ENCODE results near the gene ZMYM3.

The ZMYM3 gene

DNA sequence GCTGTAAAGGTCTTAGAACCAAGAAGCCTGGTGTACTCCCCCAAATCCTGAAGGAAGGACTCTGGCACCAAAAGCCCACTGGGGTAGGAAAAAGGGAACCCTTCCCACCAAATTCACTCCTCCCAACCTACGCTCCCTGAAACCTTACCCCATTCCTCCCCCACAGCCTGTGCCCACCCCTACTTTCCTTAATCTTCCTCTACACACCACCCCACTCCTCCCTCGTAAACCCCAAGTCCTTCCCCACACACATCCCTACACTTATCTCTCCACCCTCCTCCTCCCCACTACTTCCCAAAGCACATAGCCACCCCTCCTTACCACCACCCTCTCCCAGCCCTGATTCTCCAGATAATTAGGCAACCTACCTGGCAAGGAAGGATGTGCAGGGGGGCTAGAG lies 1.7 kb downstream of the ZMYM3 start:
- no peak for DNase-seq

GRCh38 chrX:71251466-71251973 lies 2.4 kb downstream of the ZMYM3 start:
- DNase-seq = no peak

DNA sequence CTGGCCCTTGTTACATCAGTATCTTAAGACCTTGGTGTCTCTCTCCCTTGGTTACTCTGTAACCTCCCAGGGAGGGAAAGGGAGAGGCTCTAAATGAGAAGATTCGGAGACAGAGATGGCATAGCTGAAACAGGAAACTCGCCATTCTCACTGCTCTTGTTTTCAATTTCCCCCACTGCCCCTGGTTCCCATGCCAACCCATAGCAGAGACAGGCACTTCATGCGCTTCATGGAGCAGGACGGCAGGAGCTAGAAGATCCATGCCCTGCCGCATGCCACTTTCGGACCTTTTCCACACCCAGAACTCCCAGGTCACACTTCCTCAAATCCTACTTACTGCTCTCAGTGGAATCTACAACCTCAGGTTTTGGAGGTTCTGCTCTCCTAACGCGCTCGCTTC lies 3.1 kb downstream of the ZMYM3 start:
- no peak for DNase-seq

DNA sequence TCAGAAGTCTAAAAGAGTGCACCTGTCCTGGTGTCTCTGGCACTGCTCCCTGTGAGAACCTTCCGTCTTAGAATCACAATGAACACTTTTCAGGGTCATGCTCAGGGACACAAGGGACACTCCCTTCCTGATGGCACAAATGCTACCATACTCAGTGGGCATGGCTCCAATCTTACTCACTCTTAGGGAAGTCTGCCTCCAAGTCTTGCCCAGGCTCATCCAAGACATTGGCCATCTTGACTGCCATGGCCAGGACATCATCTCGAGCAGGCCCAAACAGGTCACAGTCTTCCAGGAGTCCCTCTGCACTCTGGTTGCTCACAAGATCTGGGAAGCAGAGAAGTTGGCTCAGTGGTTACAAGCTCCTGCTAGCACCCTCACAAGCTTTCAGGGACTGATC lies 8.8 kb downstream of the ZMYM3 start:
- DNase-seq = no peak

- no peak for DNase-seq
These were observed 9.4 kb downstream of the ZMYM3 start for GRCh38 chrX:71244359-71245128.

DNA sequence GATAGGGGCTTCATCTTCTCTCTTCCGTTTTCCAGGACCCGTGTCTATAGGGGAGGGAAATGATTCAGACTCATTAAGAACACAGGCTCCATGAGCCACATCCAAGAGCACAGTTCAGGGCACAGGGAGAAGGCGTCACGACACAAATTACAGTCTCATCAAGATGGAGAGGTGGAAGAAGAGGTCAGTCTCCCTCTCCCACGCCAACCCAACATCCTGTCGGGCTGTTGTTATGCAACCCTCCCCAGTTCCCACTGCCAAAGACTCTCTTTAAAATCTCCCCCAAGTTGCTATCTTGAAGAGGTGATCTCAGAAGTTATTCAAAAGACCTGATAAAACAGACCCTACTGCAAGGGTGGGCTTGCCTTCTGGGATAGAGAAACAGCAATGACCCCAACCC lies 12.6 kb downstream of the ZMYM3 start:
- no peak for DNase-seq

- no peak for DNase-seq
These were observed 14.2 kb downstream of the ZMYM3 start for GRCh38 chrX:71239781-71240180.

- no peak for DNase-seq
These were observed 17.1 kb downstream of the ZMYM3 start for GRCh38 chrX:71236836-71237235.

DNA sequence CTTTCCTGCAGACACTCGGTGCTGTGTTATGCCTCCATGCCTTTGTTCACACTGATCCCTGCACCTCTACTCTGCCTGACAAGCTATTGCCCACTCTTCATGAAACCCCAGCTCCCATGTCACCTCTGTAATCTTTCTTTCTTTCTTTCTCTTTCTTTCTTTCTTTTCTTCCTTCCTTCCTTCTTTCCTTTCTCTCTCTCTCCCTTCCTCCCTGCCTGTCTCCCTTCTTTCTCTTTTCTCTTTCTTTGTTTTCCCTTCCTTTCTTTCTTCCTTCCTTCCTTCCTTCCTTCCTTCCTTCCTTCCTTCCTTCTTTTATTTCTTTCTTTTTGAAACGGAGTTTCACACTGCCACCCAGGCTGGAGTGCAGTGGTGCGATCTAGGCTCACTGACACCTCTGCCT lies 18.5 kb downstream of the ZMYM3 start:
- DNase-seq = no peak

- DNase-seq = no peak
These were observed 25.8 kb downstream of the ZMYM3 start for GRCh38 chrX:71228063-71228642.

DNA sequence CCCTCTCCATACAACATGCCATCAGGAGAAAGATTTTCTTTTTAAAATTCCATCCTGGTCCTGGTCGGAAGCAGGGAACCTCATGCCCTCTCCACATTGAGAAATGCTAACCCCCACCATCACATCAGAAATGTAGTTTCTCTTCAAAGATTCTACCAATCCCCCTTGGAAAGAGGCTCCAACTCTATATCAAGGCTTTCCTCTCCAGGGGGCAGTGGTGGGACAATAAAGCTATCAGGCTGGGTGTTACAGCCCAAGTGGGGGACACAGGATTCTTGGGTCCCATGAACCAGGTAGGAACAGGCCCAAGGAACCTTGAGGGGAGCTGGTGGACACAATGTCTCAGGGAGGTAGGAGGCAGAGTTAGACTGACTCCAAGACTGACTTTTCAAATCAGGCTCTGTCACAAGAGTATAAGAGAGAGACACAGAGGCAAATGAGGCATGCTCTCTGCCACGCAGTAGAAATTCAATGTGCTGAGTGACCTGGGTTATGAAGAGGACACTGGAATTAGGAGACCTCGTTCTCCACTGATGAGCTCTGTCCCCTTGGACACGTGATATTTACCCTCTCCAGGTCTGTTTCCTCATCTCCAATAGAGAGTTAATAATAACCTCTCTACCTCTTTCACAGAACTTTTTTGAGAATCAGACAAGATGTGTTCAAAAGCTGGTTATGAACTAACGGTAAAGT lies 26.4 kb downstream of the ZMYM3 start:
- no peak for DNase-seq

DNA sequence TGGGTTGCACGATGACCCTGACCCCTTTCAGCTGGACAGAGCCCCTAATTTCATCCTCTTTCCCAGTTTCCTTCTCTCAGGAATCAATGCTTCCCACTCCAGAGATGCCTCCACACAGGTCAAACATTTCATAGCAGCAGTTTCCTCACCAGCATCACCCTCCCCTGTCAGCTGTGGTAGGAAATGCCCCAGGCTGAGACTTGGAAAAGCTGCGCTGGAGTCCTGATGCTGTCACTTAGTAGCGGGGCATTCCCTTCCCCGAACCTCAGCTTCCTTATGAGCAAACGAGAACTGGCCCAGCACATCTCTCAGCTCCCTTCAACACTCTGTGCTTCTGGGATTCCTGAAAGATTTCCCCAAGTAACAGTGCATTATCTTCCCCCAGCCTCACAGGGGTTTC lies 28.3 kb downstream of the ZMYM3 start:
- no peak for DNase-seq

DNA sequence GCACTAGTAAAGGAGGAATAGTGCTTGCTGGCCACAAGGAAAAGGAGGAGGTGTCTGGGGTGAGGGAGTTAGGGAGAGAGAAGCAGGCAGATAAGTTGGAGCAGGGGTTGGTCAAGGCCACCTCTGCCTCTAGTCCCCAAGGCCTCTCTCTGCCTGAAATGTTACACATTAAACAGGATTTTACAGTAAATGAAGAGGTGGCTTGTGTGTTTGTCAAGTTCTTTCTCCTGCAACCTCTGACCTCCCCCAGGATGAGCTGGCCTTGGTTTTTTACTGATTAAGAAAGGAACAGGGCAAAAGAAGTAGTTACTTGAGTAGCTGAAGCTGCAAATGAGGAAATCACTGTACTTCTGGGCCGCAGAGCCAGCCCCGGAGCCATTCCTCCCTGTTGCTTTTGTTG lies 28.9 kb downstream of the ZMYM3 start:
- DNase-seq = no peak

GRCh38 chrX:71224098-71224708 lies 29.7 kb downstream of the ZMYM3 start:
- no peak for DNase-seq

DNA sequence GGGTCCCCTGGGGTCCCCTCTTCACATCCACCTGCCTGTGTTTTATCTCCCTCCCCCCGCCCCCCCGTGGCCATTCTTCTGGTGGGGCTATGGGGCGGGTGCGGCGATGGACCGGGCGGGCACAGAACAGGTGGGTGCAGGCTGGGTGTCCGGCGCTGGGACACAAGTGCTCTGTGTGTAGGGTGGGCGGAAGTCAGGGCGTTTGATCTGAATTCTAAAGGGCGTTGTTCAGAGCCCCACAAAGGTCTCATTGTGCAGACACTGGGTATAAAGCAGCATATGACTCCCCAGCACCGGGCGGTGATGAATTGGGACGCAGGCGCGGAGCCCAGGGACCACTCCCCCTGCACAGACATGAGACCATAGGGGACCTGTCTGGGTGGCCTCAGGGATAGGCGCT lies 31.0 kb downstream of the ZMYM3 start, which contains the start of gene GJB1:
TSS of gene GJB1 (plus strand) at position 296 of the 400 bp plus-strand sequence. CDS start 484 bp downstream, outside the sequence.
- no peak for DNase-seq

DNA sequence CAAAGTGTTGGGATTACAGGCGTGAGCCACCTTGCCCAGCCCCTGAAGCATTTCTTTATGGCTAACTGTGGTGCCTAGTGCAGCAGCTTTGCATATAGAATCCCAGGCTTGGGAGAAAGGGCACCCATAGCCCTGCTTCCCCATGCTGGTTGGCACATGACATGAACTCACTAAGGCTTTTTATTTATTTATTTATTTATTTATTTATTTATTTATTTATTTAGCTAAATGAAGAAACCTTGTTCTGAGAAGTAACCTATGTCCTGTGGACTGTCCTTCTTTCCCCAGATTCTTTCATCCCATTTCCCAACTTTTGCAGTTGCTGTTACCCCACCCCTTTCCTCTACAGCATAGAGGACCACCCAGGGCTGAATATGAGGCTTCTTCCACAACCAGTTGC lies 32.8 kb downstream of the ZMYM3 start:
- no peak for DNase-seq

DNA sequence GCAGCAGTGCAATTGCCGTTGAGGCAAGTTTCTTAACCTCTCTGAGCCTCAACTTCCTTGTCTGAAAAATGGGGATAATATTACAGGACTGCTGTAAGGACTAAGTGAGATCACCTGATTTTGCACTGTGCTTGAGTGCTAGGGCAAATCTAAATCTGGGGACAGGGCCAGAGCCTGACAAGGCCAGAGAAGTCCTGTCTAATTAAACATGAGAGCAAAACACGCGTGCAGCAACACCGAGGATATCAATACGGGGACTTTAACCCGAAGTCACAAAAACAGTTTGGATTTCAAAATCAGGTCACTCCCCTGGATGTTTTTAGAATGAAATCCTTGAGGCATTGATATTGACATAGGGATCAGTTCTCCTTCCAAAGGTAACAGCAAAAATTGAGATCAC lies 36.6 kb downstream of the ZMYM3 start:
- no peak for DNase-seq

GRCh38 chrX:71216485-71216884 lies 37.5 kb downstream of the ZMYM3 start:
- no peak for DNase-seq

DNA sequence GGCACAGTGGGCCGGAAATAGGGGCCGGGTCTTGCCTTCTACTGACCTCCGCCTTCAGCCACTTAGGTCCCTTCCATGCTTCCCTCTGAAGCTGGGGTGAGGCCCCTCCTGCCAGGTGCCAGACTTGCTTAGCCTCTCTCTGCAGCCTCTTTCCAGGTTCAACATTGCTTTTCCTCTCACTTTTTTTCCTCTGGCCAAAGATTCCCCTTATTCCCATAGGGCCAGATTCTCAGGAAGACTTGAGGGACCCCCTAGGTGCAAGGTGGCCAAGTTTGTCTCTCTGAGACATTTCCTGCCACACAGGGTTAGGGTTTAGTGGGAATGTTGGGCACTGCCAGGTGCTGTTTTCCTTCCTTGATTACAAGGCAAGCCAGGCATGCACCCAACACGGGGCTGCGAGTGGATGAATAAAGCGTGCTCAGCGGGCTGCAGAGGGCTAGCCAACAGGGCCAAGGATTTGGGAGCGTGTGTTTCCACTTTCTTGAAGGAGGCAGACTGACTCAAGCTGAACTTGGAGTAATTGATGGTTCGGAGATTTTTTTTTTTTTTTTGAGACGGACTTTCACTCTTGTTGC lies 38.5 kb downstream of the ZMYM3 start:
- no peak for DNase-seq

- DNase-seq = no peak
These were observed 39.2 kb downstream of the ZMYM3 start for GRCh38 chrX:71214604-71215337.

GRCh38 chrX:71214152-71214551 lies 39.8 kb downstream of the ZMYM3 start:
- no peak for DNase-seq

DNA sequence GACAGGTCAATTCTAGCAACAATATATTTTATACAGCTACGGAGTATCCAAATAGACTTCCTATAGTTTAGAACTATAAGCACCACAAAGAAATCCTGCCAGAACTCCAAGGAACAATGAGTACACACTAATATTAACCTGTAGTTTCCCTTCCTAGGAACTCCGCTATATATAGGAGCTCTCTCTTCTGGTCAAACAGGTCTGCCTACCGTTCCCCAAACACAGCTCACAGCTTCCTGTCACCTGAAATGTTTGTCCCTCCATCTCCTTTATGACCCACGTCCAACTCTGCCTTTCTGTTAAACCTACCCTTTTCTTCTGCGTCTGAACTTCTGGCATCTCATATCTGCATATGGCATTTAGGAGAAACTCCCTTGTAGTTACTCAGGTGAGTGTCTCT lies 41.4 kb downstream of the ZMYM3 start:
- no peak for DNase-seq

Measured in DMS 273 treated with DMSO at 0.1 percent for 48 hours (cell line).